Panc1 (cell line): ENCODE measurements around the gene TCEANC2.
"Not testable (repeated sequence)": the region's sequence is repeated elsewhere in the genome, so short reads cannot be mapped to it uniquely, and the experiment has no call there.

ENCODE experiments used
- CTCF ChIP-seq: fragments of 450-650 bp; IDR thresholded peaks from 2 replicates; pipeline ENCODE4 v1.5.1; 2017; ENCODE audit warnings: mild to moderate bottlenecking
- POLR2AphosphoS5 ChIP-seq: IDR thresholded peaks from 2 replicates; pipeline ENCODE4 v1.6.1; 2012; ENCODE audit warnings: mild to moderate bottlenecking, low read depth, low read length, moderate library complexity
- REST ChIP-seq, 2 experiments: IDR thresholded peaks; 2 replicates each; pipeline ENCODE4 v1.6.1; 2011 to 2012; ENCODE audit warnings: low read depth in 2 of 2, control low read depth in 1 of 2, low read length in 1 of 2, mild to moderate bottlenecking in 1 of 2, moderate library complexity in 1 of 2; ENCODE audit not compliant: insufficient read depth in 1 of 2

- TF ChIP-seq CTCF; POLR2AphosphoS5; REST (IDR thresholded peaks at IDR 0.05; ENCODE audit: insufficient read depth in 1 of 2, low read depth in 2 of 2, low read length in 1 of 2): not testable (repeated sequence)
Observed at GRCh38 chr1:54024811-54025210, 28.6 kb upstream of the TCEANC2 start.
